Measurements from ENCODE around the gene EFNA1.
A peak's percentile ranks its signal among the peaks of the same experiment; 100 is the strongest.

EFNA1 gene

GRCh38 chr1:155082301-155083051 lies 45.2 kb upstream of the EFNA1 start:
- H3K27ac ChIP-seq, result peak overlapping the region; percentile 98
- TF ChIP-seq CTCF (IDR thresholded peaks at IDR 0.05) (no peak), ZFX (IDR thresholded peaks at IDR 0.05; ENCODE audit: borderline replicate concordance) (no peak)

DNA sequence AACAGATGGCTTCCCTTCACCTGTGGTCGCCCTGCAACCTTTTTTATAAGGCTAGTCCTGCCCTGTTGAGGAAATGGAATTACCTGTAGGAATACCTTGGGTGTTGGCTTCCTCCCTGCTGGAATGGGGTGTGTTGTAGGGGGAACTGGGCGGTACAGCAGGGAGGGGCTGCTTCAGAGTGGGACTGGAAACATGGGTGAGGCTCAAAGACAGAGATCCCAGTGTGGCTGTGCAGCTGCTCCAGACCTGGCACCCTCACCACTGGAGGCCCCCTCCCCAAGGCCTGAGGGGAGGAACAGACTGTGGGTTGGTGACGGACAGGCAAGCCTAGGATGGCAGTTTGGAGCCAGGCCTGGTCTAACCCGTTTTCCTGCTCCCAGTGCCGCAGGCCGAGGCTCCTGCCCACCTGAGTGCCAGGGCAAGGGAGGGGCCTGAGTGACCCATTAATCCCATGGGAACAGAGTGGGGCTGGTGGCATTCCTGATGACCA lies 44.6 kb upstream of the EFNA1 start:
- peak overlapping the region; percentile 98 for H3K27ac ChIP-seq
- TF ChIP-seq ZFX (IDR thresholded peaks at IDR 0.05; ENCODE audit: borderline replicate concordance), result no peak

GRCh38 chr1:155083865-155084721 lies 43.6 kb upstream of the EFNA1 start:
- TF ChIP-seq CTCF (IDR thresholded peaks at IDR 0.05) (no peak), ZFX (IDR thresholded peaks at IDR 0.05; ENCODE audit: borderline replicate concordance) (no peak)
- peak overlapping the region; percentile 98 for H3K27ac ChIP-seq

DNA sequence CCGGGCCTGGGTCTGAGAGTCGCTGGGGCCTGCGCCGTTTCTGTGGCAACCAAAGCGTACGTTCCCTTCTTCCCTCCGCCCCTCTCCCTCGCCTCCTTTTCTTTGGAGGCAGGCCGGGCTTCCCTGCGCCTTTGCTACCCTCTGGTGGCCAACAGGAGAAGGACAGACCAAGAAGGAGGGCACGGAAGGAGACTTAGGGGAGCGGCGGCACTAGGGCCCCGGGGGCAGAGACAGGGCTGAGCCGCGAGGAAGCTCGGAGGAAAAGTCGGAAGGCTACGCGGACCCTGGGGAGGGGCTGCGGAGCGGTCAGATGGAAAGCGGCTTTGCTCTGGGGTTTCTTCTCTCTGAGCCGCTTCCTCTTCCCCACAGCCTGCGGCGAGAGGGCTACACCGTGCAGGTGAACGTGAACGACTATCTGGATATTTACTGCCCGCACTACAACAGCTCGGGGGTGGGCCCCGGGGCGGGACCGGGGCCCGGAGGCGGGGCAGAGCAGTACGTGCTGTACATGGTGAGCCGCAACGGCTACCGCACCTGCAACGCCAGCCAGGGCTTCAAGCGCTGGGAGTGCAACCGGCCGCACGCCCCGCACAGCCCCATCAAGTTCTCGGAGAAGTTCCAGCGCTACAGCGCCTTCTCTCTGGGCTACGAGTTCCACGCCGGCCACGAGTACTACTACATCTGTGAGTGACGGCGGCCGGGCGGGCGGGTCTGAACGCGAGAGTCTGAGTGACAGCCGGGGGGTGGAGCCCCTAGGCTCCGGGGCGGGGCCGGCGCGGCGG lies 42.8 kb upstream of the EFNA1 start:
- H3K27ac ChIP-seq, result peak overlapping the region; percentile 98
- TF ChIP-seq CTCF (IDR thresholded peaks at IDR 0.05) (peak; percentile 96), ZFX (IDR thresholded peaks at IDR 0.05; ENCODE audit: borderline replicate concordance) (no peak)

GRCh38 chr1:155085504-155086127 lies 42.1 kb upstream of the EFNA1 start:
- peak overlapping the region; percentile 98 for H3K27ac ChIP-seq

DNA sequence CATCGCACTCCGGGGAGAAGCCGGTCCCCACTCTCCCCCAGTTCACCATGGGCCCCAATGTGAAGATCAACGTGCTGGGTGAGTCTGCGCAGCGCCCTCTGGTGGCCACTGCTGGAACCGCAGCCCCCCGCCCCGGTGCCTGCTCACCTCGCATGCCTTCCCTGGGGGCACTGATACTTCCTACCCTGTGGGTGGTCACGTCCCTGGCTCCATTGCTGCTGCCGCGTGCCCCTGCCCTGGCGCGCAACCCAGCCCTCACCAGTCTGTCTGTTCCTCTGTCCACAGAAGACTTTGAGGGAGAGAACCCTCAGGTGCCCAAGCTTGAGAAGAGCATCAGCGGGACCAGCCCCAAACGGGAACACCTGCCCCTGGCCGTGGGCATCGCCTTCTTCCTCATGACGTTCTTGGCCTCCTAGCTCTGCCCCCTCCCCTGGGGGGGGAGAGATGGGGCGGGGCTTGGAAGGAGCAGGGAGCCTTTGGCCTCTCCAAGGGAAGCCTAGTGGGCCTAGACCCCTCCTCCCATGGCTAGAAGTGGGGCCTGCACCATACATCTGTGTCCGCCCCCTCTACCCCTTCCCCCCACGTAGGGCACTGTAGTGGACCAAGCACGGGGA lies 41.4 kb upstream of the EFNA1 start:
- peak overlapping the region; percentile 98 for H3K27ac ChIP-seq
- TF ChIP-seq ZFX (IDR thresholded peaks at IDR 0.05; ENCODE audit: borderline replicate concordance) (no peak), CTCF (IDR thresholded peaks at IDR 0.05) (peak; percentile 100)

More at GRCh38 chr1:155085504-155086127, 42.1 kb upstream of the EFNA1 start:
- TF ChIP-seq ZFX (IDR thresholded peaks at IDR 0.05; ENCODE audit: borderline replicate concordance) (no peak), CTCF (IDR thresholded peaks at IDR 0.05) (no peak)
